ENCODE data around the gene LARP1B.

- TF ChIP-seq SP1 (IDR thresholded peaks at IDR 0.05; ENCODE audit: low read depth, low read length) (no peak), POLR2A (IDR thresholded peaks at IDR 0.05; ENCODE audit: control extremely low read depth in 1 of 2, low read depth in 2 of 2, low read length in 2 of 2) (no peak), RNF2 (IDR thresholded peaks at IDR 0.05; ENCODE audit: borderline replicate concordance, low read depth, low read length, missing control alignments, poor library complexity, severe bottlenecking) (no peak)
- TF ChIP-seq, protein P1, sequence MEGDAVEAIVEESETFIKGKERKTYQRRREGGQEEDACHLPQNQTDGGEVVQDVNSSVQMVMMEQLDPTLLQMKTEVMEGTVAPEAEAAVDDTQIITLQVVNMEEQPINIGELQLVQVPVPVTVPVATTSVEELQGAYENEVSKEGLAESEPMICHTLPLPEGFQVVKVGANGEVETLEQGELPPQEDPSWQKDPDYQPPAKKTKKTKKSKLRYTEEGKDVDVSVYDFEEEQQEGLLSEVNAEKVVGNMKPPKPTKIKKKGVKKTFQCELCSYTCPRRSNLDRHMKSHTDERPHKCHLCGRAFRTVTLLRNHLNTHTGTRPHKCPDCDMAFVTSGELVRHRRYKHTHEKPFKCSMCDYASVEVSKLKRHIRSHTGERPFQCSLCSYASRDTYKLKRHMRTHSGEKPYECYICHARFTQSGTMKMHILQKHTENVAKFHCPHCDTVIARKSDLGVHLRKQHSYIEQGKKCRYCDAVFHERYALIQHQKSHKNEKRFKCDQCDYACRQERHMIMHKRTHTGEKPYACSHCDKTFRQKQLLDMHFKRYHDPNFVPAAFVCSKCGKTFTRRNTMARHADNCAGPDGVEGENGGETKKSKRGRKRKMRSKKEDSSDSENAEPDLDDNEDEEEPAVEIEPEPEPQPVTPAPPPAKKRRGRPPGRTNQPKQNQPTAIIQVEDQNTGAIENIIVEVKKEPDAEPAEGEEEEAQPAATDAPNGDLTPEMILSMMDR (IDR thresholded peaks at IDR 0.05; ENCODE audit: control extremely low read depth in 1 of 3, insufficient read depth in 1 of 3, low read depth in 1 of 3, low read length in 3 of 3): no peak
These were observed 105.9 kb downstream of the LARP1B start for GRCh38 chr4:128166982-128167381.

Data from H1 (cell line).